MV-4-11 (cell line): Measurements from ENCODE around the gene MARK3.

Source experiments
- DNase-seq: peaks from one replicate; lab custom pipeline; 2025; lab: John Stamatoyannopoulos, UW

Gene MARK3

GRCh38 chr14:103395244-103395643, 10.0 kb downstream of the MARK3 start:
- no peak for DNase-seq

GRCh38 chr14:103396463-103396862, 11.2 kb downstream of the MARK3 start:
- no peak for DNase-seq

GRCh38 chr14:103398427-103399195, 13.4 kb downstream of the MARK3 start:
- no peak for DNase-seq

- no peak for DNase-seq
These were observed 15.3 kb downstream of the MARK3 start for GRCh38 chr14:103400537-103400936.

- no peak for DNase-seq
These were observed 16.3 kb downstream of the MARK3 start for GRCh38 chr14:103401223-103402214.

- no peak for DNase-seq
These were observed 17.5 kb downstream of the MARK3 start for GRCh38 chr14:103402695-103403094.

- no peak for DNase-seq
These were observed 19.1 kb downstream of the MARK3 start for GRCh38 chr14:103404032-103404918.

- no peak for DNase-seq
These were observed 19.7 kb downstream of the MARK3 start for GRCh38 chr14:103404920-103405319.

GRCh38 chr14:103408491-103409155, 23.4 kb downstream of the MARK3 start:
- DNase-seq, result no peak

- no peak for DNase-seq
These were observed 31.7 kb downstream of the MARK3 start for GRCh38 chr14:103416916-103417315.

GRCh38 chr14:103418481-103418818, 33.2 kb downstream of the MARK3 start:
- DNase-seq, result peak; percentile 90

- no peak for DNase-seq
These were observed 36.3 kb downstream of the MARK3 start for GRCh38 chr14:103421556-103421955.

- DNase-seq, result peak; percentile 54
These were observed 37.8 kb downstream of the MARK3 start for GRCh38 chr14:103423050-103423461.

GRCh38 chr14:103427485-103428443, 42.5 kb downstream of the MARK3 start:
- peak; percentile 94 for DNase-seq

- DNase-seq, result no peak
These were observed 43.7 kb downstream of the MARK3 start for GRCh38 chr14:103428723-103429556.

- DNase-seq, result no peak
These were observed 45.1 kb downstream of the MARK3 start for GRCh38 chr14:103430358-103430757.

GRCh38 chr14:103432627-103433026, 47.4 kb downstream of the MARK3 start:
- DNase-seq, result no peak

- no peak for DNase-seq
These were observed 48.8 kb downstream of the MARK3 start for GRCh38 chr14:103433916-103434563.
